ENCODE results near the gene CEPT1.

The CEPT1 gene

DNA sequence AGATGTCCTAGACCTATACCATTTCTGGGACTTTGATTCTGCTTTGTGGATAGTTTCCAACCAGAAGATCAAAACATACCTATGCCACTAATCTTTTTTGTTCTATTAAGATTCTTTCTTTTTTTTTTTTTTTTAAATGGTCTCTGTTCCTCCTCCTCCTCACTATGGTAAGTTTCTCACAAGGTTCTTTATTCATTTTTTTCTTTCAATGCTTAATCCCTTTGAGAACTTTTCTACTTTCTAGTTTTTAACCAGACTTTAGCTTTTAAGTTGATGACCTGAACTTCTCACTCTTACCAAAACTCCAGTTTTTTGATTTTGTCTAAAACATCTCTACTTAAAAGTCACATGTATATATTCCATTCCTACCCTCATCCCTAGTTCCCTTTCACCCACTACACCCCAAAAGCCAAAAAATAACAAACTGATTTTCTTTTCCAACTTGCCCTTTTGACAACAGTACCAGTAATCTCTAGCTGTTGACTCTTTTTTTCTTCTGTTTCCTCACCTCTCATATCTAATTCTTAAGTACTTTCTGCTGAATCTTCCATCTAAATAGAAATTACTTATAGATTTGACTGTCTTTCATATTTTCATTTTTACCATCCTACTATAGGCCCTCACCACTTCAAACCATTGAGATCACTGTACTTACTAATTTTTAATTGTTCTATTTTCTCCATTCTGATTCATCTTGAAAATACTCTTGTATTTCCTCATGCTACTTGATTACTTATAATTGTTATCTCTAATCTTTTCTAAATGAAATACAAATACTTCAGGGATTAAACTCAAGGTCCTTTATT lies 6.1 kb downstream of the CEPT1 start:
- DNase-seq (ENCODE audit: low spot score), result no peak

DNA sequence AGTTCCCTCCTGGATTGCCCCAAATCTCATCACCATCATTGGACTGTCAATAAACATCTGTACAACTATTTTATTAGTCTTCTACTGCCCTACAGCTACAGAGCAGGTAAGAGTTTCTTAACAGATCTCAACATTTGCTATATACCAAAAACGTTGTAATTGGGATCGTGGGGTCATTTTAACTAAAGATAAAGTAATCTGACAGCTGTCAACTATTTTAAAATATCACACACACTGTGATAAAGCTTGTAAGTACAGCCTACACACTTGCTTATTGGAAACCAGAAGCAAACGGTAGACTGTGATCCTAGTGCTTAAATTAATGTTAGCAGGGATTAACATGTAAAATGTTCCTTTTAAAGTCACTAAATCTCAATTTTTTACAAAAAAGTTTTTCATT lies 7.9 kb downstream of the CEPT1 start:
- no peak for DNase-seq (ENCODE audit: low spot score)

DNA sequence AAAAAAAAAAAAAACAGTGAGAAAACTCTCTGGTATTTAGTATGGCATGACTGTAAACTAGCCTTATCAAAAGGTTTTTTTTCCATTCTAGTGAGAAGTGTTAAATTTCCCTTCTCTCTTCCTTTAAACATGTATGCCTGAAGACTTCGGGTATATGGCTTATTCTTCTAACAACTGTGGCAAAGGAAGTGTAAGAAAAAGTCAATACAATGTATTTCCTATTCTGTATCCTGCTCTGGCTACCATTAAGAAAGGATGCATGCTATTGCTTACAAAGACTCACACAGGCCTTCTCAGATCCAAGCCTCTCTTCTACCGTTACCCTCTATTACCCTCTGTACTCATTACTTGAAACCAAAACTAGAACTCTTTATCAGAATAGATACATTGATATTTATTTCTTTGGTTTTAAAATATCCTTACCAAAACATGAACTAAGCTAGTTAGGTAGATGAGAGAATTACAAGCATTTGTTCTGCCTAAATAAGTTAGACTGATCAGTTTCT lies 8.4 kb downstream of the CEPT1 start:
- no peak for DNase-seq (ENCODE audit: low spot score)

DNA sequence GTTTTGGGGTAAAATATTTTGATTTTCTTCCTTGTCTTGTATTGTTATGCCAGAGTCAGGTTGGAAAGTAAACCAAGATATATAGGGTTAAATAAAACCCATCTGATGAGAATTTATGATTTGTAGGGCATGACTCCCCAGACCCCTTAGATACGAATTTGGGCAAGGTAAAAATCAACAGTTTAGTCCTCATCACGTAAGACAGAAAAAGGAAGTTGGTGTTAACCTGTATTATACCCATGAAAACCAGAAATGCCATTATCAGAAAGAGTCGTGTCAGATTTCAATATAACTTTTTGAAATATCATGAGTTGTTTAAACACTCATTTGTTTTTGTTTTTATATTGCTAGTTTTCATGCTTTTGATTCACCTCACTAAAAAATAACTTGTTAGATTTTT lies 11.8 kb downstream of the CEPT1 start:
- no peak for DNase-seq (ENCODE audit: low spot score)

DNA sequence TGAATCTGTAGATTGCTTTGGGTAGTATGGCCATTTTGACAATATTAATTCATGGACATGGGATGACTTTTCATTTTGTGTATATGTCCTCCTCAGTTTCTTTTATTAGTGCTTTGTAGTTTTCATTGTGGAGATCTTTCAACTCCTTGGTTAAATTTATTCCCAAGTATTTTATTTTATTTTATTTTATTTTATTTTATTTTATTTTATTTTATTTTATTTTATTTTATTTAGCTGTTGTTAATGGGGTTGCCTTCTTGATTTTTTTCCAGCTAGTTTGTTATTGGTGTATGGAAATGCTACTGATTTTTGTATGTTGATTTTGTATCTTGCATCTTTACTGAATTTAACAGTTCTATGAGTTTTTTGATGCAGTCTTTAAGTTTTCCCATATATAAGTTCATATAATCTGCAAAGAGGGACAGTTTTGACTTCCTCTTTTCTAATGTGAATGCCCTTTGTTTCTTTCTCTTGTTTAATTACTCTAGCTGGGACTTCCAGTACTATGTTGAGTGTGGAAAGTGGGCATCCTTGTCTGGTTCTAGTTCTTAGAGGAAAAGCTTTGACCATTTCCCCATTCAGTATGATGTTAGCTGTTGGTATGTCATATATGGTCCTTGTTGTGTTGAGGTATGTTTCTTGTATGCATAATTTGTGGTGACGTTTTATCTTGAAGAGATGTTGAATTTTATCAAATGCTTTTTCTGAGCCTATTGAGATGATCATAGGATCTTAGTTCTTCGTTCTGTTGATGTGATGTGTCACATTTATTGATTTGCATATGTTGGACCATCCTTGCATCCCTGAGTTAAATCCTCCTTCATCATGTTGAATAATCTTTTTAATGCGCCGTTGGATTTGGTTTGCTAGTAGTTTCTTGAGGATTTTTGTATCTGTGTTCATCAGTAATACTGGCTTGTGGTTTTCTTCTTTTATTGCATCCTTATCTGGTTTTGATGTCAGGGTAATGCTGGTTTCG lies 14.3 kb downstream of the CEPT1 start:
- no peak for DNase-seq (ENCODE audit: low spot score)

DNA sequence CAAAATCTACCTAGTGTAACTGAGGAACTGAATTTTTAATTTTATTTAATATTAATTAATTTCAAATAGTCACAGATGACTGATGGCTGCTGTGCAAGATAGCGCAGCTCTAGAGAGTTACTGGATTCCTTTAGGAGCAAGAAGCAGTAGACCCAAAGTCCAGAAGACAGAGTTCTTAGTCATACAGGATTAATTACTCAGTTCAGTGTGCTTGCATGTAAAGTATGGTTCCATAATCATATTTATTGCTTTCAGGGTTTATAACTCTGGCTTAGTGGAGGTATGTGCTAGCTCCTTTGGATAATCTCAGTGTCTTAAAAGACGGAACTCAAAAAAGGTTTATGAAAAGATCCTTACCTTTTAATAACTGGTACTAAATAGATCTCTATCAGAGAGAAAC lies 17.4 kb downstream of the CEPT1 start:
- no peak for DNase-seq (ENCODE audit: low spot score)

DNA sequence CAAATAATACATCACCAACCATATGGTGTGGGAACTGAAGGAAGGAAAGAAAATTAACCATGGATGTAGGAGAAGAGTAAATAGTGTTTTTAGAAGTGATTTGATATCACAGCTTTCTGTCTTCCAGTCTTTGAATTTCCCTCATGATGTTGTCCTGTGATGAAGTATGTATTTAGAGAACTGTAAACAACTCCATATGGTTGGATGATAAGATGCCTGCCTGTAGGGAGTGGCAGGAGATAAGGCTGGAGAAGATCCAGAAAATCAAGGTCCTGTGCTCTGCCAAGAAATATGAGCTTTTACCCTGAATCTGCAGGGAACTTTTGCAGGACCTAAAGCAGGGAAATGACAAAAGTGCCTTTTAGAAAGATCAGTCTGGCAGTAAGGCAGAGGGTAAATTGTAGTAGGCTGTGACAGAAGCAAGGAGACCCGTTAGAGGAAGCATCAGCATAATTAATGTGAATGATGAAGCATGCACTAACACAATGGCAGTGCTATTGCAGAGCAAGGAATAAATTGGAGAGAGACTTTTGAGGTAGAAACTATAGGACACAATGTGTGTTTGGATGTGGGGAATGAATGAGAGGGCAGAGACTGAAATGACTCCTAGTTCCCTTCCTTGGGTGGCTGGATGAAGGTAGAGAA lies 21.9 kb downstream of the CEPT1 start:
- DNase-seq (ENCODE audit: low spot score), result no peak

DNA sequence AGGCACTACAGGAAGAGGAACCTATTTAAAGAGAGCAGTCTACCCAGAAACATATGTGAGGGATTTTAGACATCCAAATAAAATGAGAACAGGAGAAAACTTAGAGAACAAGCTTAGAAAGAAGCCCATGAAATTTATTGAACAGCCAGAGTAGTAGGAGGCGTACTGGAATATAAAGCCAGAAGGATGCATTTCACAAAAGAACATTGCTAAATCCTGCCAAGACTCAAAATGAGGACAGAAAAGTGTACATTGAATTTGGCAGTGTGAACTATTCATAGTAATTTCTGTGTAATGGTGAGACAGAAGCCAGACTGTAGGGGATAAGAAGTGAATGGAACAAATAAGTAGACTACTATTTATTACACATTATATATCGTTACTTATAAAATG lies 22.5 kb downstream of the CEPT1 start:
- no peak for DNase-seq (ENCODE audit: low spot score)

DNA sequence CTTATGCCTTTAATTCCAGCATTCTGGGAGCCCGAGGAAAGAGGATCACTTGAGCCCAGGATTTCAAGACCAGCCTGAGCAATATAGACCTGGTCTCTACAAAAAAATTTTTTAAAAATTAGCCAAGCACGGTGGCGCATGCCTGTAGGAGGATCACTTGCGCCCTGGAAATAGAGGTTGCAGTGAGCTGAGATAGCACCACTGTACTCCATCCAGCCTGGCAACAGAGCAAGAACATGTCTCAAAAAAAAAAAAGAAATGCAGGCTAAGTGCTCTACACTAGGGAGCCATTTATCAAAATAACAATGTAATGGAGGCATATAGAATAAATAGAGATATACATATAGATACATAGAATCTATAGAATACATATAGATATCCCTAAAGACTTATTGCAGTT lies 23.3 kb downstream of the CEPT1 start:
- no peak for DNase-seq (ENCODE audit: low spot score)

DNA sequence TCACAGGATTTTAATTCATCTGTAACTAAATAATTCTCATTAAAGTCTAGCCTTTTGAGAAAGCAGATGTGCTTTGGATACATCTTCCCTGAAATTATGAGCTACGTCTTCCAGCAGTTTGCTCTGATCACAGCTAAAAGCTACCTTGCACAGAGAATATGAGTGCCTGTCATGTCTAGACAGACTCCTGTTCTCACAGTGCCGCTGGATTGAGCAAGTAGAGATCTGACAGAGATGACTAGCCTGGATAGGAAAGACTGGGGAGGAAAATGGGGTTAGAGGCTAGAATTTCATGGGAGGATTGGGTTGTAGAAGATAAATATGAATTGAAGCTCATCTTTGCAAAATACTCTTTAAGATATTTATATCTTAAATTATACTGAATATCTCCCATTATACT lies 24.1 kb downstream of the CEPT1 start:
- DNase-seq (ENCODE audit: low spot score), result no peak

DNA sequence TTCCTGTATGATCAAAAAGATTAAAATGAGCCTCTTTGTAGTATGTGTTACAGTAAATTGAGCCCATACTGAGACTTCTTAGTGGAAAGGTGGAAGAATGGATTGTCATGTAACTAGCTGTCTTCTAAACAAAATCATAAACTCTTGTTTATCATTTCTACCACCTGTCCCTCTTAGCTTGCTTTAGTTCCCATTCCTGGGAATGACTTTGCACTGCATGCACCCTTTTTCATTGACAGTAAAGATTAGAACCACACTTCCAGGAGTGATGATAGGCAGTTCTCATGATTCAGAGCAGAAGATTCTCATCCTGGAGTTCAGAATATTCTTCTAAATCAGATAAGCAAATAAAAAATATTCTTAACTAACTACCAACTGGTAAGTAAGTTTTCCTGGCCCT lies 32.4 kb downstream of the CEPT1 start:
- no peak for DNase-seq (ENCODE audit: low spot score)

DNA sequence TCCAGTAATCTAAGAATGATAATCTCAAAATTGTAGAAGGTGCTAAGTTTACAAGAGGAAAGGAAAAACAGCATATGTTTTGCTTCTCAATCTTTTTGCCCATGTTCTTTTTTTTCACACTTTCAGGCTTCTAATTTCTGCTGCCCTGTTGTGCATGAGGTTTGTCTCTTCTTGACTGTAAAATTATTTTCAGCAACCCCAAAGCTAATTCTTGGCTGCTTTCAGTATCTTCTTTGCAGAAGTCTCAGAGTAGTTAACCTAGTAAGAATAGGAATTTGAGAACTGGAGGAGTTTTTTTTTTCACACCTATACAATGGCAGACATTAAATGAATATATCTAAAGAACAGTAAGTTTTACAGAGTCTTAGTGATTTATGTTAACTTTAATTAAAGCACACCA lies 34.0 kb downstream of the CEPT1 start:
- no peak for DNase-seq (ENCODE audit: low spot score)

DNA sequence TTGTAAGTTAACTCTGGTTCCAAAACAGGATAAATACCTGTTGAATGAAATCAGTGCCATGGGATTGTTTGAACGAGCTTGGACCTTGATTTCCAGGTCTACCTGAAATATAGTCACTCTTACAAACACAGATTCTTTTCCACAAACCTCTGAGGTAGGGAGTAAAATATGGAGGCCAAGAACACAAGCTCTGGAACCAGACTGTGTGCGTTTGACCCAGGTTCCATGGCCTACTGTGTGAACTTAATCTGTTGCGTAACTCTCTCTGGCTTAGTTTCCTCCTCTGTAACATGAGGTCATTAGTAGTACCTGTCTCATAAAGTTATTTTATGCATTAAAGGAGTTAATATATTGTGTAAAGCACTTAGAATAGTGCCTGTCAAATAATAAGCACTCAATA lies 35.3 kb downstream of the CEPT1 start:
- DNase-seq (ENCODE audit: low spot score), result no peak

DNA sequence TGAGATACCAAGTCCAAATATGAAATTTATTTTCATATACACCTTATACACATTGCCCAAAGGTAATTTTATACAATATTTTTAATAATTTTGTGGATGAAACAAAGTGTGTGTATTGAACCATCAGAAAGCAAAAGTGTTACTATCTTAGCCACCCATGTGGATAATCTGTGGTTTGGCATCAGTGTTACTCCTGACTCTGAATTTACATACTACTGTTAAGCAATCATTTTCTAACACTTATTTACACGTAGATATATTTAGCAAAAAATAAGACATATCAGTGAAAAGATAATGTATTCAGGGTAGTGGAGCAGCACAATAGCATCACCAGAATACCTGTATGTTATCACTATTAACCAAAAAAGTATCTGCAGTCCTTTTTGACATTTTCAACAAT lies 36.7 kb downstream of the CEPT1 start:
- DNase-seq (ENCODE audit: low spot score), result no peak

DNA sequence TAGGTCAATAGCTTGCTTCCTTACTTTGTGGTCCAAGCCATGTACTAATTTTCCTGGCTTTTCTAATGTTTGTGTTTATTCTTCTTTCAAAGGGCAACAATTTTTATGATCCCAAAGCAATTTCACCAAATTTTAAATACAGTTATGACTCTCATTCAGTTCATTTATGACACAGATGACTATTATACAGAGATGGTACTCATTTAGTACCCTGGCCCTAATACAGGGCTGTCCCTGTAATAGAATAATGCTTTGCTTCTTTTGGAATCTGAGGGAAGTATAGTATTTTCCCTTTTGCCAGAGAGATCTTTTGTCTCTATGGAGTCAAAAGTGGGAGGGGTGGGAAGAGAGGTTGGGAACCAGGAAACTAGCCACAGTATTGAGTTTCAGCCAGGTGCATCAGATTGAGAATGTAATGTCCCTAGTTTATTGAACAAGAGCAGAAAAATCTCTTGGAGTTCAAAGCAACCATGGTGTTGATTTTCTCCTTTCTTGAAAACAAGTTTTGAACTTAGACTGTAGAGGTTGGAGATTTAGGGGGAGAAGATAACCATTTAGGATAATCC lies 40.0 kb downstream of the CEPT1 start:
- no peak for DNase-seq (ENCODE audit: low spot score)

DNA sequence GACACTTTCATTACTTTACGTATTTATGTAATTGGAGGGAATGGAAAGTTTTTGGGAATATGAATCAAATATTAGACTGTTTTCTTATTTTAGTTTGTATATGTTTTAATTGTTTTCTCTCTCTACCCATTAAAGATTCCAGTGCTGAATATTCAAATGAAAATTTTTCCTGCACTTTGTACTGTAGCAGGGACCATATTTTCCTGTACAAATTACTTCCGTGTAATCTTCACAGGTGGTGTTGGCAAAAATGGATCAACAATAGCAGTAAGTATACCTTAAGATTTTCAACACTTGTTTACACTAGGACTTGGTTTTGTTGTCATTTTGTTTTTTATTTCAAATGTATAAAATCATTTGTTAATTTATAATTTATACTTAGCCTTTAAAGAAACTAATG lies 42.0 kb downstream of the CEPT1 start:
- DNase-seq (ENCODE audit: low spot score), result no peak

DNA sequence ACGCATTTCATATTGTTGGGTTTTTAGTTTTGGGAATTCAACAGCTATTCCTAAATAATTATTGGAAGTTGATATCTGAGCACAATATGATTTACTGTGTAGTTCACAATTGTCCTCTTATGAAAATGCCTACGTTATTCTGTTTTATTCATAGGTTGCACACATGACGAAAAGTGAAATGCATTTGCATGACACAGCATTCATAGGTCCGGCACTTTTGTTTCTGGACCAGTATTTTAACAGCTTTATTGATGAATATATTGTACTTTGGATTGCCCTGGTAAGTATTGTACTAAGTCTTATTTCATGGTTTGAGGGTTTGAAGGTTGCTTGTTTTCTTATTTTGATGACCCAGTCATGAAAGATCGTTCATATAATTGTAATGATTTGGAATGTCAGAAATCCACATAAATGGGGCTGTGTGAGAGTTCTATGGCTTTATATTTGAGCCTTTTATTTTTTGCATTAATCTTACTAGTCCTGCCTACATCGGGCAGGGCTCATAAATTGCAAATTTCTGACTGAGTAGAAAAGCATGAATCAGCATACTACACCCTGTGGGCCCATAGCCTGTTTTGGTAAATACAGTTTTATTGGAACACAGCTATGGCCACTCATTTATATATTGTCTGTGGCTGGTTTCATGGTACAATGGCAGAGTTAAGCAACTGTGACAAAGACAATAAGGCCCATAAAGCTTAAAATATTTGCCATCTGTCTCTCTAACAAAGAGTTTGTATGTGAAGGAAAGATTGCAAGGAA lies 43.5 kb downstream of the CEPT1 start:
- DNase-seq (ENCODE audit: low spot score), result no peak

DNA sequence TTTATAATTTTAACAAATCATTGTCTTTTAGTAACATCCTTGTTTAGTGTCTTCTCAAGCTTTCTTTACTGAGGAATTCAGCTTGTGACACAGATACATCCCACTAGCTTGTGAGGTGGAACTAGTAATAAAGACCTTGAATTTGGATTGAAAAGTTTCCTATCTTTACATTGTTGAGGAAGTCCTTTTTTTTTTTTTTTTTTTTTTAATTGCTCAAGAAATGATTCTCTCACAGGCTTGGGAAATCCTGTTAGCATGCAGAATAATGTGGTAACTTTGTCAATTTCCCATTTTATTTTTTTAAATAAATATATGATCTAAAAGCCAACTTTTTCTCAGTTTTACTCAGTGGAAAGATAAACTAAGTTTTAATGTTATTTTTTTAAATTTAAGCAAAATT lies 44.6 kb downstream of the CEPT1 start:
- DNase-seq (ENCODE audit: low spot score), result no peak

DNA sequence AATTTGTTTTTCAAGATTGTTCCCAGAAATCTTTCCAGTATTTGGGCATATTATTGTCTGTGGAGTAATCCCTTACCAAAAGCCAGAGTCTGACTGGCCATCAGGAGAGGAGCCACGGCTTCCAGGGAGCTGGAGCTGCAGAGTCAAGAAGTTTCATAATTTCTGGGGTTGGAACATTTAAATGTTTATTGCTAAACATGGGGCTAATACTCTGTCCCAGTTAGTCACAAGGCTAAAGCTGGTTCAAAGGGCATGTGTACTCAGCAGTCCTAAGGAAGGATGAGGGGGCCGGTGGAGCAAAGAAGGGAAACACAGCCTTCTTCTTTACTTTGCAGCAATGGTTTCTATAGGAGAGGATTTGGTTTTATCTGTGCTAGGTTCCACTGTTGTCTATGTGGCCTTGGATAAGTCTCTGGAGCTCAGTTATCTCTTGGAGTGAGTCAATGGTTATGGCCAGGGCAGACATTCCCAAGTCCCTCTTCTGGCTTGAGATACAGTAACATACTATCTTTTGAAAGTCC lies 51.0 kb downstream of the CEPT1 start:
- DNase-seq (ENCODE audit: low spot score), result no peak

DNA sequence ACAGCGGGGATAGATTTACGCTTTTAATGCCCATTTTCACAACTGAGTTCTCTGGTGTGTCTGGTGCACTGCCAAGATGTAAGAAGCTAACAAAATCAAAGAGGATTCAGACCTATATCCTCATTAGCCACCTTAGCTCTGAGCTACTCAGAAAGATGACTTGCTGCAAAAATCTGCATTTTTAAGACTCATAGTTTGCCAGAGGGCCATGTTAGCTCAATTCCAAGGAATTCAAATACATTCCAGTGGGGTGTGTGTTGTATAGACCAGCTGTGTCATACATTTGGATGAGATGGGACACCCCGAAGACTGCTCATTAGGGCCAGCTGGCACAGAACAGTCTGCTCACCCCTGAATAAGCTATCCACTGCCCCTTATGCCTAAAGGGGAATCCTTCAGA lies 51.5 kb downstream of the CEPT1 start:
- DNase-seq (ENCODE audit: low spot score), result peak; percentile 88

DNA sequence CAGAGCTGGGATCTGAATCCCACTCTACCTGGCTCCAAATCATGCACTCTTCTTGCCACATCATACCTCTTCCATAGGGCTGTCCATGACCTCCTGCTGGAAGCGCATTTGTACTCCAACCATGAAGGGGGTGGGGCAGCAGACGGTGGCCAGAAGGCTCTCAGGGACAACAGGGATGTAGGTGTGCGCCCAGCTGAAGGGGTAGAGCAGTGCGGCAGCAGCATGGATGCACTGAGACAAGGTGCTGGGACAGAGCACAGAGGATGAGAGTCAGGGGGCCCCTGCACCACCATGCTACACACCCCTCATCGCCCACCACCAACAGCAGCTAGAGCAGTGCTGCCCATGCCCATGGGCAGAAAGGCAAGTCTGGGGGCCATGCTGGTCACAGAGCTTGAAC lies 52.1 kb downstream of the CEPT1 start:
- no peak for DNase-seq (ENCODE audit: low spot score)

Measured in AG08396 (cell line).